Measurements from ENCODE around the gene GDPD2.

The GDPD2 gene

DNA sequence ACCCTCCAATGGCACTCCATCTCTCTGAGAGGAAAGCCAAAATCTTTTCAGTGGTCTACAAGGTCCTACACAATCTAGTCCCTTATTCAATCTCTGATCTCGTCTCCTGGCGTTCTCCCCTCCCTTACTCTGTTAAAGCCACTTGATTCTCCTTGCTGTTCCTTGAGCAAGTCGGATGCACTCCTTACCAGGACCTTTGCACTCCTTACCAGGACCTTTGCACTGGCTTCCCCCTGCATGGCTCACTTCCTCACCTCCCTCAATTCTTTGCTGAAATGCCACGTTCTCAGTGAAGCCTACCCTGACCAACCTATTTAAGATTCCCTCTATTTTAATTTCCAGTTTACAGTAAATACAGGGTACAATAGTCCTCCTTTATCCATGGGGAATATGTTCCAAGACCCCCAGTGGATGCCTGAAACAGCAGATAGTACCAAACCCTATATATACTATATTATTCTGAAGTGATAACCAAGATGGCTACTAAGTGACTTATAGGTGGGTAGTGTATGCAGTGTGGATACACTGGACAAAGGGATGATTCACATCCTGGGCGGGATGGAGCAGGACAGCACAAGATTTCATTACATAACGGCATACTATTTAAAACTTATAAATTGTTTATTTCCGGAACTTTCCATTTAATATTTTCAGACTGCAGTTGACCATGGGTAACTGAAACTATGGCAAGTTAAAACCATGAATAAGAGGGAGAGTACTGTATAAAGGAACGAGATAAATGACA is 15.0 kb downstream of the GDPD2 start:
- DNase-seq, result no peak

DNA sequence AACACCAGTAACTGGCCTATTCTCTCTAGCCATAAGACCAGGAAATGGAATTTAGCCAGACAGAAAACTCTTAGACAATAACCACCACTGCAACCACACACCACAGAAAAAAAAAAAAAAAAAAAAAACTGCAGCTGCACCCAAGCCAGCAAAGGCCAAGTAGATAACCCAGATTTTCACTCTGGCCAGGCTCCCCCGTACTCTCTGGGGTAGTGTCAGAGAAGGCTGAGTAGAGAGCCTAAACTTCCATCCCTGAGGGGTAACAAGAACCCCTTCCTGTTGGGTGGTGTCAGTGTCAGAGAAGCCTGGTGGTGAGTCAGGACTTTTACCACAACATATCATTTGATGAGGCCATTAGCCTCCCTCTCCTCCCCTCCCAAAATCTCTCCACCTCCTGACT is 15.9 kb downstream of the GDPD2 start:
- DNase-seq, result no peak

DNA sequence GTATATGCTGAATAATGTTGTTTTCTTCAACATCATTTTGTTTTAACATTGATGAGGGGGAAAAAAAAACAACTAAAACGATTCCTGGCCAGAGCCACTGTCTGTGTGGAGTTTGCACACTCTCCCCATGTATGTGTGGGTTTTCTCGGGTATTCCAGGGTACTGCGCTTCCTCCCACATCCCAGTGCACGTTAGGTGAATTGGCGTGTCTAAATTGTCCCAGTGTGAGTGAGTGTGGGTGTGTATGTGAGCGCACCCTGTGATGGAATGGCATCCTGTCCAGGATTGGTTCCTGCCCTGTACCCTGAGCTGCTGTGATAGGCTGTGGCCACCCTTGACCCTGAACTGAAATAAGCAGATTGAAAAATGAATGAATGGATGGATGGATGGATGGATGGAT is 19.1 kb downstream of the GDPD2 start:
- DNase-seq, result no peak

DNA sequence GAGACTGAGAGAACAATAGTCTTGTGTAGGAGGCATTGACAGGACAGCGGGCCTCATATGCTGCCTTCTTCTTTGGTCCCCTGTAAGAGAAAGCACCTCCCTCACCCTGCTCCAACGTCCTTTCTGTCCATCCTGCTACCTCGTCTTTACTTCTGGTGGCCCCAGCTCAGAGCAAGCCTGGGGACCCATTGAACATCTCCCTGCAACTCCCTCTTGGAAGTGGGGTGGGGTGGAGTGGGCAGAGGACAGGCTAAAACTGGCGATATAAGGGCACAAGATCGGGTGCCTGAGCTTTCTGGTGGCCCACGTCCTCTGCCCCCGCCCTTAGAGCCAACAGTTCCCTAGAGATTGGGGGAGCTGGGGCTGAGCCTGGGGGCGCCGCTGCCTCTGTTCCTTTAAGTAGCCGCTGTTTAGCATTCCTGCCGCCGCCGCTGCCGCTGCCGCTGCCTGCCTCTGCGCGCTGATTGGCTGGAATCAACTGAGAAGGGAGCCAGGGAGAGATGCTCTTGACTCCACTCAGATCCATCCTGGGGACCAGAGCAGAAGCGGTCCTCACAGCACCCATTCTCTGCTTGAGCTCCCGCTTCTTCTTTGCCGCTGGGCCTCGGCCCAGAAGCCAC is 21.3 kb downstream of the GDPD2 start, which contains the start of gene DLG3:
TSS of gene DLG3 (plus strand) at position 510 of the 620 bp plus-strand sequence. CDS start 367 bp downstream, outside the sequence.
- peak; percentile 56 for DNase-seq

DNA sequence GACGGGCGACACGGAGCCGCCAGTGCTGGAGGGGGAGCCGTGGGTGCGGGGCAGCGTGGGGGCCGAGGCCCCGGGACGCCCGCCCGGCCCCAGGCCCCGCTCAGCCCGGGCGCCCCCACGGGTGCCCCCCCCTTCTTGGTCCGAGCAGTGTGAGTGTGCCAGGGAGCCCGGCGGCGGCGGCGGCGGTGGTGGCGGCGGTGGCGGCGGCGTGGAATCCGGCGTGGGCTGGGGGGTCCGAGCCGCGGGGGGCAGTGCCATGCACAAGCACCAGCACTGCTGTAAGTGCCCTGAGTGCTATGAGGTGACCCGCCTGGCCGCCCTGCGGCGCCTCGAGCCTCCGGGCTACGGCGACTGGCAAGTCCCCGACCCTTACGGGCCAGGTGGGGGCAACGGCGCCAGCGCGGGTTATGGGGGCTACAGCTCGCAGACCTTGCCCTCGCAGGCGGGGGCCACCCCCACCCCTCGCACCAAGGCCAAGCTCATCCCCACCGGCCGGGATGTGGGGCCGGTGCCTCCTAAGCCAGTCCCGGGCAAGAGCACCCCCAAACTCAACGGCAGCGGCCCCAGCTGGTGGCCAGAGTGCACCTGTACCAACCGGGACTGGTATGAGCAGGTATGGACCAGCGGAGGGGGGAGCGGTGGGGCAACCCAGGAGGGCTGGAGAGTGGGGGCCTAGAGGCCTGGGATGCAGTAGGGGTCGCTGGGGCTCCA is 22.0 kb downstream of the GDPD2 start:
- no peak for DNase-seq

DNA sequence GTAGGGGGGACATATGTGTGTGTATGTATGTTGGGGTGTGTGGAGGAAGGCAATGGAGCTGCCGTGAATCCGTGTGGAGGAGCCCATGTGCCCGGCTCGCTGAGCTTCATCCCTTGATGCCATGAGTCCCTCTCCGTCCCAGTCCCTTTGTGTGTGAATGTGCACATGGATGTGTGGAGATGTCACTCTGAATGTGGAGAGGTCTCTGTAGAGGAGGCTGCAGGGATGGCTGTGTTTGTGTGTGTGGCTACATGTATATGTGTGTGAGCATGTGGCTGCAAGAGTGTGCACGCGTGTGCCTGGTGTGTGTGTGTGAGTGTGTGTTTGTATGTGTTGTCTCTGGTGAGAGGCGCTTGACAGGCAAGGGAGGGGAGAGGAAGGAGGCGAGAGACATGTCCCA is 22.8 kb downstream of the GDPD2 start:
- no peak for DNase-seq

DNA sequence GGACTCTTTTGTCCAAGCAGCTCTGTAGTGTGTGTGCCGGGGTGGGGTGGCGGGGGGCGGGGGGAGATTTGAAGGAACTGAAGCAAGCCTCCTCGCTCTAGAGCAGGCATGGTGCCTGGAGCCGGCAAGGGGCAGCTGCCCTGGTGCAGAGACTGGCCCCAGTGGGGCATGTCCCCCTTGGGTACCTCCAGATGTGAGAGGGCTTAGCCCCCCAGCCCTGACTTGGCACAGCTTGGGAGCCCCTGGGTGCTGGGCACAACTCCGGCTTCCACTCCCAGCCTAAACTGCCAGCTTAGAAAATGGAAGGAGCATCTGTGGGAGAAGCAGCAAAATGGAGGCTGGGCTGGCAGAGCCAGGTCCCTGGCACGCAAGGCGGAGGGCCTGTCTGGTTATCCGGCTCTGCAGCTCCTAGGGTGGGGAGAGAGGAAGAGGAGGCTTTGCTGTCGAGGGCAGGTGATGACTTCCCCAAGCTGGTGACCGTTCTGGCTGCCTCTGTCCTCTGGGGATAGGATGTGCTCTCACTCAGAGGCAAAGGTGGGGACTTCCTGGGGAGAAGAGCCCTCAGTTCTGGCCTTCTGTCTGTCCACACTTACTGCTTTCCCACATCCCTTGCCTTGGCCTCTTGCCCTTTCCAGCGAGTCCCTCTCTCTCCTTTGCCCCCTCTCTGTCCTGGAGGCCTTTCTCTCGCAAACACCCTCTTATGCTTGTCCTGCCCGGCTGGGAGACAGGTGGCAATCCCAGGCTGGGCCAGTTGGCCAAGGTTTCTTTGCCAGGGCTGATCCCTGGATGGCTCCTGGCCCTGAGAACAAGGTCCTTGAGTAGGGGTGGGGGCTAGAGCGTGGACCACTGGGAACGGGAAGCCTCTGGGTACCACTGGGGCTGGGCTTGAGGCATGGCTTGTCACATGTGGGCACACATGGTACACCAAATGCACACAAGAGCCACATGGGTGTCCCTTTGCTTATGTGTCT is 23.6 kb downstream of the GDPD2 start:
- no peak for DNase-seq

DNA sequence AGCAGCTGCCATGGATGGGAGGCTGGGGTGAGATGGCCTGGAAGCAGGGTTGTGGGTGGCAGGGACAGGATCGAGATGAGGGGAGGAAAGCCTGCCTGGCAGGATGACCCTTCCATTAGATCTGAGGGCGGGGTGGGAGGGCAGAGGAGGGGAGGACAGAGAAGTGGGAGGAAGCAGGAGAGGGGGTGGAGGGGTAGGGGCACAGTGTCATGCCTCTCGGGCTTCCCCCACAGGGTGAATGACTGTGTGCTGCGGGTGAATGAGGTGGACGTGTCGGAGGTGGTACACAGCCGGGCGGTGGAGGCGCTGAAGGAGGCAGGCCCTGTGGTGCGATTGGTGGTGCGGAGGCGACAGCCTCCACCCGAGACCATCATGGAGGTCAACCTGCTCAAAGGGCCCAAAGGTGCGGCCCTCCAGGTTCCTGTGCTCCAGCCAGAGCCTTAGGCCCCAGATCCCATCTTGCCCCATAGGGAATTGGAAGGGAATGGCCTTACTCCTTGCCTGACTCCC is 26.4 kb downstream of the GDPD2 start:
- DNase-seq, result no peak

DNA sequence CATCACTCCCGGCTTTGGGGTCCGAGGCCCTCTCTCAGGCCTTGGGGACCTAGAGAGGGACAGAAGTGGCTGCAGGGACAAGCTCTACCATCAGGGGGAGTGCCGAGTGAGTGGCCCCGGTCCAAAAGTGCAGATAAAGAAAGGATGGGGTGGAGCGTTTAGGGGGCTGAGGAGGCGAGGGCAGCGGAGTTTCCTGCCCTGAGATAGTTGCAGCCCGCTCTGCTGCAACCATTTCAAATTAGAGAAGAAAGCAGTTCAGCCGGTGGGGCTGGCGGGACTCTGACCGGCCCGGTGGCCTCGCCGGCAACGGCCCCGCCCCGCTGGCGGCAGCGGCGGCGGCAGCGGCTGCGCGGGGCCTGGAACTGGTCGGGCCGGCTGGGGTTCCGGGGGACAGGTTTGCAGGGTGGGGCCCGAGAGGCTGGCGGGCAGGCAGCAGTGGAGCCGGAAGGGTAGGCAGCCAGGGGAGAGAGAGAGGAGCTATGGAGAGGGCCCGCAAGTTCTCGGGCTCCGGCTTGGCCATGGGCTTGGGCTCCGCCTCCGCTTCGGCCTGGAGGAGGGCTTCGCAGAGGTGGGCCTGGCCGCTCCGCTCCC is 29.1 kb downstream of the GDPD2 start:
- DNase-seq, result peak; percentile 51

DNA sequence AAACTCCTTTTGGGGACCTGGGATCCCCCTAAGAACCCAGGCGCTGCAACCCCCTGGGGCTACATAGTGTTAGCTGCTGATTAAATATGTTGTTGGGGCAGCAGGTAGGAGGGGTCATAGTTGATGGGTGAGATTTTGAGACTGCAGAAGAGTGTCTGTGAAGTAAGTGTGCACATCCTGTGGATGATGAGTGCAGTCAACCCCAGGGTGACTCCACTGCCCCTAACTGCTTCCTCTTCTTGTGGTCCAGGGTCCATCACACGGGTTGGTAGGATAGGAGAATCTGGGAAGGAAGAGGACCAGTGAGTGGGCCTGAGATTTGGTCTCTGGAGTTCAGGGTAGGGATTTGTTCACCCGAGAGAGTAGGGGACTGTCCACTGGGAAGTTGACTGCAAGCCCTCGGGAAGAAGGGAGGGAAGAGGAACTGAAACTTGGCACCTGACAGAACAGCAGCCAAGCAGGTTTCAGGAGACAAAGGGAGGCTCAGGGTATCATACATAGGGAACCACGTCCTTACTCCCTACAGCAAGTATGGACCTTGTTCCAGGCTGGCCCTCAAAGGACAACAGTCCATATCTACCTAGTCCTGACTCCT is 30.0 kb downstream of the GDPD2 start:
- DNase-seq, result no peak

DNA sequence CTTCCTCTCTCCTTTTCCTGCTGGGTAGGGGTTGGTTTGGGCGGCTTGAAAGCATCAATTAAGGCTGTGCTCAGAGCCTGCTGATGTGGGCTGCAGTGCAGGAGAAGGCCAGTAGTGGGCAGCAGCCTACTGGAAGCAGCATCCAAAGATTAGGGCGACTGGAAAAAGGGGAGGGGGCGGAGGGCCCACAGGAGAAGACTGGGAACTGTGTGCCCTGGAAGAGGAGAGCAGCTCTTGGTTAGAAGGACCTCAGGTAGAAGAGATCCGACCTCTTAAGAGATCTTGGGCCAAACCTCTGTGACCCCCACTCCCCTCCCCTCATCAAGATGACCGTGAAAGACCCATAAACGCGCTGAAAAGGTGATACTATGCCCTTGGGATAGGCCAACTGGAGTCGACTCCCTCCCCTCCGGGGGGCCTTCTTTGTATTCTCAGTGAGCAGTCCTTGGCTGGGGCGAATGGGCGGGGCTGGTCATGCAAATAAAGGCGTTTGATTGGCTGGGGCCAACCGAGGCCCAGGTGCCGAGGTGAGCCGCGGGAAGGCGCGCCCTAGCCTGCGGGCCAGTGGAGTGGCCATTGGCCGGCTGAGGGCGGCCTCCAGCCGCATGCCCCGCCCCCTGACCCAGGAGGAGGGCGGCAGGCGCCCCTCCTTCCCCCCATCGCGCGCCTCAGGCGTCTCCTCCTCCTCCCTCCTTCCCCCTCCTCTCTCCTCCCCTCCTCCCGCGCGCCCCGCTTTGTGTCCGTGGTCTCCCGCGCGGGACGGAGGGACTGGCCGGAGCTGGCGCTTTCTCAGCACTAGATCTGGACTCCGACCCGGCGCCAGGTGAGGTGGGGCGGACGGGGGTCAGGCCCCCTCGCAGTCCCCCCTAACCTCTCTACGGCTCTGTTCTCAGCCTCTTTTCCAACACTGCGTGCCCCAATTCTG is 31.6 kb downstream of the GDPD2 start:
- DNase-seq, result peak; percentile 45

DNA sequence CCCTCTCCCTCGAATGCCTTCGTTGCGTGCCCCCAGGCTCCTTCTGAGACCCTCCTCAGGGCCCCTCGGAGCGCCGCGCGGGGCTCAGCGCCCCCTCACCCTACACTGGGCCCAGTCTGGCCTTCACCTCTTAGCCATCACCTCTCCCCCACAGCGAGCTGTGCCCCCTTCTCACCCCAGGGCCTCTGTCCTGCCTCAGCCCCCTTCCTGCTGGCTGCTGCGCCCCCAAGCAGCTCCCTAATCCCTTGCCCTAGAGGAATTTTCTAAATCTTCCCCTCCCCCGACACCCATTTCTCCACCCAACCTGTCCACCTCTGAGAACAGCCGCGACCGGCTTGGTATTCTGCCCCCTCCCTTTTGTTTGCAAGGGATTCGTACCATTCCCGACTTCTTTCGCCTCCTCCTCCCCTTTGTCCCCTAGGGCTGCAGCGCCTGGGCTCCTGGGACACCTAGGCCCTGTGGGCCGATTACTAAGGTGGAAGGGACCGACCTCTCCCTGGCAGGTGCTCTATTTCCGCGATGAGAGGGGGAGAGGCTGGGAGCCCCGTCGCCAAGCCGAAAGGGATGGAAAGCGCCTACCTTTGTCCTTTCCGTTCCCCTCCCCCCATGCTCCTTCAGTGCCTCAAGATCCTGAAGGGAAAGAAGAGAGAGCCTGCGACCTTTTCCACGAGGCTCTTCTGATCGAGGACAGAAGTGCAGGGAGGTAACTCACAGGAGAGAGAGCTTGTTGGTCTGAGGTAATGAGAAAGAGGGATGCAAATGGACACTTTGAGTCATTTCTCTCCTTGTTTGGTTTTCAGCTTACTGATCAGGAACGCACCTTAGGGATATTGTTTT is 32.5 kb downstream of the GDPD2 start:
- no peak for DNase-seq

DNA sequence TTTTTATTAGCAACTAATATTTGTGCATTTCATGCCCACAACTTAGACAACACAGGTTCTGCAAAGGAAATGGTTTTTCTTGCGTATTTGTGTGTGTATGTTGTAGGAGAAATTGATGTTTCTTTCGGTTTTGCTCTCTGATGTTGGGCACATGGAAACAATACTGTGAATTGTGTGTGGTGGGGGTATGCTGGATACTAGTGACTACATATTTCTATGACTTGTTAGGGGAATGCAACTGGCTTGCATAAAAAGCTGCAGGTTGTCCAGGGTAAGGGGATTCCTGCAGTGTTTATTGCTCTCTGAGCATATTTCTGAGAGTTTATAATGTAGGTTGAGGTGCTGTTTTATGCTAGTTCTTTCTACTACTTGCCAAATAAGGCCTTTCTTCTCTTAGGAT is 33.1 kb downstream of the GDPD2 start:
- DNase-seq, result no peak

DNA sequence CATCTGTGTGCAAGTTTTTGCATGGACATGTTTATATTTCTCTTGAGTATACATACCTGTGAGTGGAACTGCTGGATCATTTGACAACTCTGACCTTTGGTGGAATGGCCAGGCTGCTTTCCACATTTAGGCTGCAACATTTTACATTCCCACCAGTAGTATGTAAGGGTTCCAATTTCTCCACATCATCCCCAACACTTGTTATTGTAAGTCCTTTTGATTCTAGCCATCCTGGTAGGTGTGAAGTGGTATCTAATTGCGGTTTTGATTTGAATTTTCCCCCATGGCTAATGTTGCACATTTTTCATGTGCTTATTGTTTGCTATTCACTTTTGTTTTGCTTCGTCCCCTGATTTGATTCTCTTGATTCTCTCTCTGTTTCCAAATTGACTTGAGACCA is 37.9 kb downstream of the GDPD2 start:
- DNase-seq, result no peak

DNA sequence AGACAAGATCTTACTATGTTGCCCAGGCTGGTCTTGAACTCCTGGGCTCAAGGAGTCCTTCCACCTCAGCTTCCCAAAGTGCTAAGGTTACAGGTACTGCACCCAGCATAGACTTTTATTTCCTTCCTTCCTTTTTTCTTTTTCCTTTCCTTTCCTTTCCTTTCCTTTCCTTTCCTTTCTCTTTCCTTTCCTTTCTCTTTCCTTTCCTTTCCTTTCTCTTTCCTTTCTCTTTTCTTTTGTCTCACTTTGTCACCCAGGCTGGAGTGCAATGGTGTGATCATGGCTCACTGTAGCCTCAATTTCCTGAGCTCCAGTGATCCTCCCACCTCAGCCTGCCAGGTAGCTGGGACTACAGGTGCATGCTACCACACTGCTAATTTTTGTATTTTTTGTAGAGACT is 40.9 kb downstream of the GDPD2 start:
- DNase-seq, result no peak

DNA sequence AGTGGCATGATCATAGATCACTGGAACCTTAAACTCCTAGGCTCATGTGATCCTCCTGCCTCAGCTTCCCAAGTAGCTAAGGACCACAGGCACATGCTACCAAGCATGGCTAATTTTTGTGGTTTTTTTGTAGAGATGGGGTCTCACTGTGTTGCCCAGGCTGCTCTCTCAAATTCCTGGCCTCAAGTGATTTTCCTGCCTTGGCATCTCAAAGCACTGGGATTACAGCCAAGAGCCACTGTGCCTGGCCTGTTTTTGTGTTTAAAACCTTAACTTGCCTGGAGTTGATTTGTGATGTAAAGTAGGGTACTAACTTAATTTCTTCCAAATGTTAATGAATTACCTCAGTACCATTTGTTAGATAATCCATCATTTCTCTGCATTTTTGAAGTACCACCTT is 43.9 kb downstream of the GDPD2 start:
- DNase-seq, result no peak

DNA sequence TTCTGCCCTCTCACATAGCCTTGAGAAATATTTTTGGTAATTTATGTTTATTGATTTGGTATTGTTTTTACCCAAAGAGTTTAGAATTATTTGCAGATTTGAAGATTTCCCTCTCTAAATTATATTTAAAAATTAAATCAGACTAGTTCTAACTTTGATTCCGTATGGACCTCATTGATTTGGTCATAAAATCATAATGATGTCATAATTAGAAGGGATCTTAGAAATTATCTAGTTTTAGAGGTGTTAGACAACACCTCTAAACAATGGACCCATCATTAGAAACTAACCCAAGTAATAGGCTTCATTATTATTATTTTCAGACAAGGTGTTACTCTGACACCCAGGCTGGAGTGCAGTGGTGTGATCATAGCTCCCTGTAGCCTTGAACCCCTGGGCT is 45.6 kb downstream of the GDPD2 start:
- DNase-seq, result no peak

DNA sequence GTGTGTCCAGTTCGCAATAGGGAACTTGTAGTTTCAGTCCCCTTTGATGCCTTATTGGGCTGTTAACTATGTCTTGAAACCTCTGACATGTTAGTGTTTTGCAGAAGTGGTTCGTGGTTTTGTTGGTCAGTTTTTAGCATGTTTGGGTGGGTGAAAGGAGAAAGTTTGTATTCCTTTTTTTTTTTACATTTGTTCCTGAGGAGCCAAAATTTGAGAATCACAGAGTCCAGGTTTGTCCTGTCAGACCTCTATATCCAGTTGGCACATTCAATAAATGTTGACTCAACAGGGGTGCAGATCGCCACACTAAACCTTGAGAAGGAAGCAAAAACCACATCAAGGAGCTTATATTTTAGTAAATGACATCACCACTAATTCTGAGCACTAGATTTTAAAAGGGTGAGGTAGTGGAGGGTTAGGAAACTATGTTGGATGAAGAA is 47.8 kb downstream of the GDPD2 start:
- no peak for DNase-seq
